Gastrocnemius medialis (tissue), 4 donors: ENCODE results near the gene FBLN2.

ENCODE experiments used
- POLR2A ChIP-seq, 2 donors: fragments of 450-650 bp; IDR thresholded peaks; one replicate each; pipeline ENCODE4 v1.6.1; 2017; ENCODE audit warnings: antibody characterized with exemption in 2 of 2, mild to moderate bottlenecking in 2 of 2, moderate library complexity in 2 of 2
- TF ChIP-seq, protein P1 (sequence below), 5 experiments: fragments of 450-650 bp in 3 of 5; fragments of 200-600 bp in 2 of 5; sonication (generic) in 2 of 5; IDR thresholded peaks in 4 of 5; conservative IDR thresholded peaks in 1 of 5; 1 replicate in 4 of 5; 2 replicates in 1 of 5; pipeline ENCODE4 v1.5.1; 2016 to 2019; ENCODE audit warnings: antibody characterized with exemption in 5 of 5, mild to moderate bottlenecking in 3 of 5, moderate library complexity in 3 of 5

DNA sequence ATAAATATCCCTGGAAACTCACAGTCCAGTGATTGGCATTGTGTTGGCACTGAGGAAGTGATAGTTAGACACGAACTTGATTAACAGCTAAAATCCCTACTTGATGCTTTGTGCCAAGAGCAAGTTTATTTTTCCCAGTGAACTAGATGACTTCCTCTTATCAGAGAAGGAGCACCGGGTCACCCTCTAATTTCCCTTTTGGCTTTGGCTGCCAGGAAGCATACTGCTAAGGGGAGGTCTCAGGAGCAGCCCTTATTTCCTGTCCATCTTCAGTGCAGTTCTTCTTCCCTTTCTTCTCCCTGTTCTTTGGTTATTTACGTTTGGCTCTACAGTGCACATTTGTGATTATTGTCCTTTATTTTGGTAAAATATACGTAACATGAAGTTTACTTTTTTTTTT is 13.0 kb downstream of the FBLN2 start:
- no peak for TF ChIP-seq POLR2A (IDR thresholded peaks at IDR 0.05)
- TF ChIP-seq, protein P1, sequence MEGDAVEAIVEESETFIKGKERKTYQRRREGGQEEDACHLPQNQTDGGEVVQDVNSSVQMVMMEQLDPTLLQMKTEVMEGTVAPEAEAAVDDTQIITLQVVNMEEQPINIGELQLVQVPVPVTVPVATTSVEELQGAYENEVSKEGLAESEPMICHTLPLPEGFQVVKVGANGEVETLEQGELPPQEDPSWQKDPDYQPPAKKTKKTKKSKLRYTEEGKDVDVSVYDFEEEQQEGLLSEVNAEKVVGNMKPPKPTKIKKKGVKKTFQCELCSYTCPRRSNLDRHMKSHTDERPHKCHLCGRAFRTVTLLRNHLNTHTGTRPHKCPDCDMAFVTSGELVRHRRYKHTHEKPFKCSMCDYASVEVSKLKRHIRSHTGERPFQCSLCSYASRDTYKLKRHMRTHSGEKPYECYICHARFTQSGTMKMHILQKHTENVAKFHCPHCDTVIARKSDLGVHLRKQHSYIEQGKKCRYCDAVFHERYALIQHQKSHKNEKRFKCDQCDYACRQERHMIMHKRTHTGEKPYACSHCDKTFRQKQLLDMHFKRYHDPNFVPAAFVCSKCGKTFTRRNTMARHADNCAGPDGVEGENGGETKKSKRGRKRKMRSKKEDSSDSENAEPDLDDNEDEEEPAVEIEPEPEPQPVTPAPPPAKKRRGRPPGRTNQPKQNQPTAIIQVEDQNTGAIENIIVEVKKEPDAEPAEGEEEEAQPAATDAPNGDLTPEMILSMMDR (IDR thresholded peaks at IDR 0.05 in 4 of 5, conservative IDR thresholded peaks at IDR 0.05 in 1 of 5), result no peak
